ENCODE results near the gene NBR1. TPM values are rescaled to one million over a fixed set of nuclear protein-coding genes. Genes with fewer than 3 reads are reported as not detected.

Gene NBR1
- polyA plus RNA-seq, 3 donors, result 40.4 to 88.5 (median 64.0) TPM

DNA sequence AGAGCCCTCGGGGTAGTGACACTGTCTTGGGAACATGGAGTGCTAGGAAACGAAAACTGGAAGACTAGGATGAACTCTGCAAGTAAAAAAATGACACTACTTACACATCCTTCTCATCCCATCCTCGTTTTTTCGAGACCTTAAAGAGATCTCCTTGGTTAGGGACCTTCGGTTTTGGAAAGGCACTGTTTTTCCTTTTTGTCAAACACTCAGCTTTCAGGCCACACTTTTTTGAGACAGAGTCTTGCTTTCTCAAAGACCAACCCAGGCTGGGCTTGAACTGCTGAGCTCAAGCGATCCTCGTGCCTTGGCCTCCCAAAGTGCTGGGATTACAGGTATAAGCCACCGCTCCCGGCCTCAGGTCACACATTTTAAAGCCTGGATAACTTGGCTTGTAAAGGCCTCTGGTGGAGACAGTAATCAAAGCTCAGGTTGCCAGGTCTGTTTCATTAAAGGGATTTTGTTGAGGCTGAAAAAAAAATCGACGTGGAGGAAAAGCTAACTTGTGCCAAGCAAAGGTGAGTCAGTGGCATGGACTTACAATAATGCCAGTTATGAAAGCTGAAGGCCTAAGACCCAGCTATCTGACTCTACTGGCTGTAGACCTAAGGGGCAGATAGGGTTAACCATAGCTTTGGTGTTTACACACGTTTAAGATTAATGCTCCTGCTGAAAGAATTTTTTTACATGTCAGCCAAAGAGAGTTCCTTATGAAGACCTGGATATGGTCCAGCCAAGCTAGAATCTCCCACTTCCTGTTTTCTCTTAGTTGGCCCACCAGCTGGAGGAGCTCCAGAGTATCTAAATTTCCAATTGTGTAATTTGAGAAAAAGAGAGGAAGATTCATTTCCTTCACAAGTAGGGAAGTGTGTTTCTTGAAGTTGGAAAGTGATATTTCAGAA lies 823 bp downstream of the NBR1 start:
- Histone ChIP-seq H3K4me1 (ENCODE audit: control insufficient read depth in 1 of 2, insufficient read depth in 2 of 2, low read length in 2 of 2) (peaks cover 33 to 40% of the 10 kb centered on the region in 2 donors), H3K79me2 (ENCODE audit: insufficient read depth, low read length) (peaks cover 51% of the 10 kb centered on the region), H3K4me2 (replicated peaks; ENCODE audit: extremely low read depth, low read length, poor library complexity, severe bottlenecking) (peak overlapping the region; percentile 93), H3K27ac (ENCODE audit: low read depth in 1 of 2, low read length in 2 of 2) (peak overlapping the region; percentile 85 to 99), H3K4me3 (replicated peaks in 1 of 3; ENCODE audit: low read depth in 2 of 3, low read length in 3 of 3) (peak overlapping the region; percentile 67 to 97 (median 91)), H2AFZ (ENCODE audit: insufficient read depth, low read depth, low read length, poor library complexity, severe bottlenecking) (peak overlapping the region; percentile 78), H4K20me1 (ENCODE audit: insufficient read depth, low read length) (peaks cover 49% of the 10 kb centered on the region), H3K9ac (ENCODE audit: insufficient read depth, low read length, poor library complexity, severe bottlenecking) (peak overlapping the region; percentile 91), H3K36me3 (replicated peaks in 1 of 2; ENCODE audit: control insufficient read depth in 1 of 2, insufficient read depth in 2 of 2, low read length in 2 of 2) (peaks cover 14 to 18% of the 10 kb centered on the region in 2 donors), H3K9me3 (replicated peaks in 1 of 2; ENCODE audit: control insufficient read depth in 1 of 2, insufficient read depth in 1 of 2, low read length in 2 of 2) (no peaks in the 10 kb centered on the region), H3K27me3 (ENCODE audit: control insufficient read depth in 2 of 2, insufficient read depth in 2 of 2, low read length in 2 of 2) (no peaks in the 10 kb centered on the region)
- TF ChIP-seq, protein P1, sequence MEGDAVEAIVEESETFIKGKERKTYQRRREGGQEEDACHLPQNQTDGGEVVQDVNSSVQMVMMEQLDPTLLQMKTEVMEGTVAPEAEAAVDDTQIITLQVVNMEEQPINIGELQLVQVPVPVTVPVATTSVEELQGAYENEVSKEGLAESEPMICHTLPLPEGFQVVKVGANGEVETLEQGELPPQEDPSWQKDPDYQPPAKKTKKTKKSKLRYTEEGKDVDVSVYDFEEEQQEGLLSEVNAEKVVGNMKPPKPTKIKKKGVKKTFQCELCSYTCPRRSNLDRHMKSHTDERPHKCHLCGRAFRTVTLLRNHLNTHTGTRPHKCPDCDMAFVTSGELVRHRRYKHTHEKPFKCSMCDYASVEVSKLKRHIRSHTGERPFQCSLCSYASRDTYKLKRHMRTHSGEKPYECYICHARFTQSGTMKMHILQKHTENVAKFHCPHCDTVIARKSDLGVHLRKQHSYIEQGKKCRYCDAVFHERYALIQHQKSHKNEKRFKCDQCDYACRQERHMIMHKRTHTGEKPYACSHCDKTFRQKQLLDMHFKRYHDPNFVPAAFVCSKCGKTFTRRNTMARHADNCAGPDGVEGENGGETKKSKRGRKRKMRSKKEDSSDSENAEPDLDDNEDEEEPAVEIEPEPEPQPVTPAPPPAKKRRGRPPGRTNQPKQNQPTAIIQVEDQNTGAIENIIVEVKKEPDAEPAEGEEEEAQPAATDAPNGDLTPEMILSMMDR (IDR thresholded peaks at IDR 0.05), result peak; percentile 26
- Mint-ChIP-seq H3K9me3 (no peaks in the 10 kb centered on the region), H3K27me3 (ENCODE audit: low read depth in 3 of 3) (no peaks in the 10 kb centered on the region), H3K4me3 (no peak overlapping the region), H3K27ac (no peak overlapping the region), H3K4me1 (peaks cover 21% of the 10 kb centered on the region), H3K36me3 (peaks cover 14 to 28% of the 10 kb centered on the region in 2 donors)
- intact Hi-C loops (cut with micrococcal nuclease), result loop anchor here (1.0 to 10.0 kb wide), 5 partner anchors 47 to 340 kb away; partner anchors contain the start of genes BRCA1 (in 2 of the 2), PSME3 (in 1 of the 2), RND2 (in 1 of the 2) and VAT1 (in 1 of the 2)
- WGBS (ENCODE audit: insufficient coverage), result 18% methylated on average over 8 of the region's 12 CpGs
- DNase-seq, result peak; percentile 68 to 96 (median 94)

DNA sequence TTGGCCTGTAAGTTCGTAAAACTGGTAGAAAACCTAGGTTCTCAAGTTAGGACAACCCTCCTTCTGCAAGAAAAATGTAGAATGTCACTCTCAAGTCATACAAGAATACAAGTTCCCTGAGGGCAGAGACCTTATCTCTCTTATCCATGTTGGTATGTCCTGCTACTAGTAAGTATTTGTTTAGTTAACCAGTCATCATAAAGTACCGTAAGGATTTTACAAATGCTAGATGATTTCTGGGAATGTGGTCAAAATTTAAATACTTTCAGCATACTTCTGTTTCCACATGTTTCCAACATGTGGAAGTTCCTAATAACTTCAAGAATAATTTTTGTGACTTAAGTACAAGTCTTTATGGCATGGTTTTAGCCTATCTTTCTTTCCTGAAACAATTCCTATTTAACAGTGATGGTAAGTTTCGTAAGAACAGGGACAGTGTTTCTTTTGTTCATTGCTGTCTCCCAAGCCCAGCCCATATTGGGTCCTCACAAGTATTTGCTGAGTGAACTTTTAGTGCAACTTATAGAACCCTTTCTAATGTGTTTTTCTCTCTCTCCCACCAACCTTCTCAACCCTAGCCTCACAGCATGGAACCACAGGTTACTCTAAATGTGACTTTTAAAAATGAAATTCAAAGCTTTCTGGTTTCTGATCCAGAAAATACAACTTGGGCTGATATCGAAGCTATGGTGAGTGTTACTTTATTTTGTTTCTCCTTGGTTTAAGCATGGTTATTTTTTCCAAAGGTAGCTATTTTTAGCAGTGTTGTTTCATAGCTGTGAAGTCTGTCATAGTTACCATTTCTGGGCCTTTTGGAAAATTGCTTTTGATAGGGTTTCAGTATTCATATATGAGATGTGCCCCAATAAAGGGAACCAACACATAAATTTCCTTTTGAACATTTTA lies 4.5 kb downstream of the NBR1 start:
- H3K27ac Mint-ChIP-seq, result peak overlapping the region in 3 of 7 donors; percentile 38 to 61 (median 50)
- no peak for DNase-seq
- Histone ChIP-seq H4K20me1 (ENCODE audit: insufficient read depth, low read length) (peaks cover 85% of the 10 kb centered on the region), H3K9ac (ENCODE audit: insufficient read depth, low read length, poor library complexity, severe bottlenecking) (no peak overlapping the region), H2AFZ (ENCODE audit: insufficient read depth, low read depth, low read length, poor library complexity, severe bottlenecking) (no peak overlapping the region), H3K79me2 (ENCODE audit: insufficient read depth, low read length) (peaks cover 69% of the 10 kb centered on the region), H3K4me2 (replicated peaks; ENCODE audit: extremely low read depth, low read length, poor library complexity, severe bottlenecking) (no peak overlapping the region), H3K27me3 (ENCODE audit: control insufficient read depth in 2 of 2, insufficient read depth in 2 of 2, low read length in 2 of 2) (no peaks in the 10 kb centered on the region), H3K27ac (ENCODE audit: low read depth in 1 of 2, low read length in 2 of 2) (peak overlapping the region in 1 of 2 donors; percentile 27), H3K9me3 (replicated peaks in 1 of 2; ENCODE audit: control insufficient read depth in 1 of 2, insufficient read depth in 1 of 2, low read length in 2 of 2) (no peaks in the 10 kb centered on the region), H3K4me1 (ENCODE audit: control insufficient read depth in 1 of 2, insufficient read depth in 2 of 2, low read length in 2 of 2) (peaks cover 18 to 25% of the 10 kb centered on the region in 2 donors), H3K4me3 (replicated peaks in 1 of 3; ENCODE audit: low read depth in 2 of 3, low read length in 3 of 3) (no peak overlapping the region), H3K36me3 (replicated peaks in 1 of 2; ENCODE audit: control insufficient read depth in 1 of 2, insufficient read depth in 2 of 2, low read length in 2 of 2) (peaks cover 46 to 54% of the 10 kb centered on the region in 2 donors)
- H3K27me3 Mint-ChIP-seq (ENCODE audit: low read depth in 3 of 3), result no peaks in the 10 kb centered on the region
- no peaks in the 10 kb centered on the region for H3K9me3 Mint-ChIP-seq
- no peak overlapping the region for H3K4me3 Mint-ChIP-seq
- H3K36me3 Mint-ChIP-seq, result peaks cover 40 to 57% of the 10 kb centered on the region in 2 donors
- no CpG with 5 or more reads among the region's 4 CpGs for WGBS (ENCODE audit: insufficient coverage)
- H3K4me1 Mint-ChIP-seq, result peaks cover 23% of the 10 kb centered on the region
- TF ChIP-seq, protein P1 (IDR thresholded peaks at IDR 0.05), result no peak
- intact Hi-C loops (cut with micrococcal nuclease), result loop anchor here in 1 of 2 donors (10.0 kb wide), 2 partner anchors 151 to 319 kb away; partner anchors contain the start of genes RND2 and VAT1

Data from CD14-positive monocyte (primary cell).